ENCODE results near the gene SEMA3G.

- TF ChIP-seq POLR2AphosphoS5 (IDR thresholded peaks at IDR 0.05; ENCODE audit: low read depth, low read length) (no peak), POLR2A (IDR thresholded peaks at IDR 0.05; ENCODE audit: low read depth, low read length) (no peak), TAF1 (IDR thresholded peaks at IDR 0.05; ENCODE audit: borderline replicate concordance, low read depth, low read length) (no peak)
Observed at GRCh38 chr3:52470920-52471319, 26.0 kb upstream of the SEMA3G start.
